Measurements from ENCODE around the gene SHANK1.

The SHANK1 gene

DNA sequence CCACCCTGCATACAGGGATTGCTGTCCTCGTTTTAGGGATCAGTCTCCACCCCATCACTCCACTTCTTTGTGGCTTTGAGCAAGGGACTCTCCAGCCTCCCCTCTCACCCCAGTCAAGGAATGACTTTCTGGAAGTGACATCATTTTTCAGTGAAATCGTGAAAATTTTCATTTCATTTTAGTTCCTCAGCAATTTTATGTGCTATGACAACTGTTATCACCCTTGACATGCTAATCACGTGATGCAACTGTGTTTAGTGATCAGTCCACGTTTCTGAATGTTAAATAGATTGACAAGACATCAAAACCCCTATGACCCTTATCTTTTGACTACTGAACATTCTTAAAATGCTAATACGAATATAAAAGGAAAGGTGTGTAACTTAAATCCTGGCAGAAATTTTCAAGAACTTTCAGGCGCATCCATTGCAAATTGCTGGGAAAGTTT is 62.4 kb downstream of the SHANK1 start:
- DNase-seq, result no peak

GRCh38 chr19:50654882-50655281 is 64.7 kb downstream of the SHANK1 start:
- DNase-seq, result no peak

DNA sequence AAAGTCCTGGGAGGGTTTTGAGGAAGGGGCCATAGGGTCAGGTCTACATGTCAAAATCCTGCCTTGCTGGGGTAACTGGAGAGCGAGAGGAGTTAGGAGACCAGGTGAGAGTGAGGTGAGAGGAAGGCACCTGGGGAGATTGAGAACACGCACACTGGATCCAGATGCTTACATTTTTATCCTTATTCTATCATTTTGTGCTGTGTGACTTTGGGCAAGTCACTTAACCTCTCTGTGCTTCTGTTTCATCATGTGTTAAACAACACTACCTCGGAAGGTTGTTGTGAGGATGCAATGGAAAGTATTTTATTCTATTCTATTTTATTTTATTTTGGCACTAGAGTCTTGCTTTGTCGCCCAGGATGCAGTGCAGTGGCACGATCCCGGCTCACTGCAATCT is 66.9 kb downstream of the SHANK1 start:
- no peak for DNase-seq

GRCh38 chr19:50651174-50651573 is 68.4 kb downstream of the SHANK1 start:
- DNase-seq, result no peak

- DNase-seq, result no peak
Observed at GRCh38 chr19:50649433-50650391, 69.9 kb downstream of the SHANK1 start, which contains the start of gene C19orf81. Gene C19orf81 (plus strand): TSS chr19:50649445. CDS start chr19:50649445, 0 bp downstream.

DNA sequence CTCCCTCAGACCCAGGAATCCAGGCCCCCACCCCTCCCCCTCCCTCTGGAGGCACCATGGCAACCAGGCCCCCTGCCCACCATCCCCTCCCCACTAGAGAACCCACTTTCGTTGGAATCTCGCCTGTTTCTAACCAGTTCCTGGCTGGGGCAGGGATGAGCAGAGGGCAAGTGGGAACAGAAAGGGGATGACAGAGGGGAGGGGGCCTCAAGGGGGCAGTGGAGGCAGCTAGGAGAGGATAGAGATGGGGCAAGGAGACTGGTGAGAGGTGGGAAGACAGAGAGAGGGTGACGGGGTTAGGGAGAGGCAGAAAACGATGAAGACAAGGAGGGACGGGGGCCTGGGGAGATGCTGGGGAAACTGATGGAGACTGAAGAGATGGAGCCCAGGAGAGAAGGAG is 70.9 kb downstream of the SHANK1 start:
- DNase-seq, result no peak

- no peak for DNase-seq
Observed at GRCh38 chr19:50647879-50648615, 71.6 kb downstream of the SHANK1 start.

- no peak for DNase-seq
Observed at GRCh38 chr19:50646074-50646807, 73.4 kb downstream of the SHANK1 start.

GRCh38 chr19:50645107-50645506 is 74.5 kb downstream of the SHANK1 start:
- DNase-seq, result no peak

GRCh38 chr19:50644315-50644915 is 75.2 kb downstream of the SHANK1 start:
- no peak for DNase-seq

DNA sequence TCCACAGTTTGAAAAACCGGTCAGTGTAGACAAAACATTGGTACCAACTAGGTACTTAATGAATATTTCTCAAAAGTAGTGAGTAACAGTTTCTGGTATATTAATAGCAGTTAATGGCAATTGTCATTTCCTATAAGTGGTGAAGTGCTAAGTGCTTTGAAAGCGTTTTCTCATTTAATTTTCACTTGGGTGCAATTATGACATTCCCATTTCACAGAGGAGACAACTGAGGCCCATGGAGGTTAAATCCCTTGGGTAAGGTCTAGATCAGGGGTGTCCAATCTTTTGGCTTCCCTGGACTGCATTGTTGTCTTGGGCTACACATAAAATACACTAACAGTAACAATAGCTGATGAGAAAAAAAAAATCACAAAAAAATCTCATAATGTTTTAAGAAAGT is 79.2 kb downstream of the SHANK1 start:
- no peak for DNase-seq

DNA sequence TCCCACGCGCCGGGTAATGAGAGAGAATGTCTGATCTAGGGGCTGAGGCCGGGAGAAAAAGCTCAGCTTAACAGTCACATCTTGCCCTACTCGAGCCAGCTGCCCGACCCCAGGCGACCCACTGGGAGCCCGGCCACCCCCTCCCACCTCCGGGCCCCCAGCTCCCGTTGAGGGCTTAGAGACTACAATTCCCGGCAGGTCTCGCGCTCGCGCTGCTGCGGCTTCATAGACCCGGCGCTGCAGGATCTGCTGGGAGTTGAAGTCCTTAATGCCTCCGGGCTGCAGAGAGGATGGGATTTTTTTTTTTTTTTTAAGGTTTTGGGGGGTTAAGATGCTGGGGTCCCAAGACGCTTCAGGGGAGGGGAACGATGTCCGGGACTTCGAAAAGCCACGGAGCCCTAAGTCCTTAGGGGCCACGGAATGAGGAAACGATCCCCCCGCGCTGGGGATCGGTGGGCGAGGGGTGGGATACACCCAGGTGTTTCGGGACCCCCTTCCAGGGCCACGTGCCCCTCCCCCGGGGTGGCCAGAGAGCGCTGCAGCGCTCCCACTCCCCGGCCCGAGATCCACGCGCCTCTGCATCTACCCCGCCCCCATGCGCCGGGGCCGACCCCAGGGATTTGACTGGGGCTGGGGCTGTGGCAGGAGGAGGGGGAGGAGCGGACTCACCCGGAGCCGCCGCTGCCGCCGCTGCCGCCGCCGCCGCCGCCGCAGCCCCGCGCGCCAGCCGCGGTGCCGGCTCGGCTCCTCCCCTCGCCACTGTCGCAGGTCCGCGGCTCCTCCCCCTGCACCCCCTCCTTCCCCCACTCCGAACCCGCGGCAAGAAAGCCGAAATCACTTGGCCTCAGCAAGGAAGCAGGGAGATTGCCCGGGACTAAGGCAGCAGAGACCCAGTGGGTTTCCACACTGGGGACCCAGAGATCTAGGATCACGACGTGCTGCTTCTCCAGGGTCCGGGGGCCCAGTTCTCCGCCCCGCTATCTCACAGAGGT is 80.2 kb downstream of the SHANK1 start, which contains the start of gene SYT3:
Gene SYT3, minus strand, starts transcription at position 761 of the 992 bp plus-strand sequence. CDS start 2,470 bp downstream, outside the sequence.
- peak; percentile 24 for DNase-seq

DNA sequence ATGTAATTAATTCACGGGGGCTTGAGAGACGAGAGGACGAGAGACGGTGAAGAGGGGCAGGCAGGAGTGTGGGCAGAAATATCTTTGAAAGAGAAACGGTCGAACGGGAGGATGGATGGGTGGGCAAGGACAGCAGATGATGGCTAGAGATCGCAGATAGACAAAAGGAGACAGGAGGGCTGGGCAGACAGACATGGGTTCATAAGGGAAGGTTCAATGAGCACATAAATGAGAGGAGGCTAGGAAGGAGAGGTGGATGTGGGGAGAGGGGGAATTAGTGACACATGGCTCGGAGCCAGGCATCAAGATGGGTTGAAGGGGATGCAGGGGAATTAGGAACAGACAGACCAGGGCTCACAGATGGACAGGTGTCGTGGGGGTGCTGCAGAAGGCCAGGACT is 81.0 kb downstream of the SHANK1 start:
- DNase-seq, result no peak

- no peak for DNase-seq
Observed at GRCh38 chr19:50636317-50637085, 83.1 kb downstream of the SHANK1 start.

DNA sequence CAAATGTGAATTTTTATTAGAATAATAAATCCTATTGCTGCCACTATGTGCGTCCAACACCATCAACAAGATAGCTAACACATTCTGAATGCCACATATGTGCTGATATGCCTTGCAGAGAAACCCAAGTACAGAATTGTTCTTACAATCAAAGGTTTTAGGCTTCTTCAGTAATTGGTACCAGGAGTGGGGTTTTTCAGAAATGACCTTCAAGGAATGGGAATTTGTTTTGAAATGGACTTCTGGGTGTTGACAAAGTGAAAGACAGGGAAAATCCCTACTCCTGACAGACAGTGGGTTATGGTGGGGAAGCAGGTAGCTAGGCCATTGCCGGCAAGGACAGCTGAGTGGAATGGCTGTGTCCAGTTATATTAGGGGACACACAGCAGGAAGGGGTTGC is 85.6 kb downstream of the SHANK1 start:
- no peak for DNase-seq

DNA sequence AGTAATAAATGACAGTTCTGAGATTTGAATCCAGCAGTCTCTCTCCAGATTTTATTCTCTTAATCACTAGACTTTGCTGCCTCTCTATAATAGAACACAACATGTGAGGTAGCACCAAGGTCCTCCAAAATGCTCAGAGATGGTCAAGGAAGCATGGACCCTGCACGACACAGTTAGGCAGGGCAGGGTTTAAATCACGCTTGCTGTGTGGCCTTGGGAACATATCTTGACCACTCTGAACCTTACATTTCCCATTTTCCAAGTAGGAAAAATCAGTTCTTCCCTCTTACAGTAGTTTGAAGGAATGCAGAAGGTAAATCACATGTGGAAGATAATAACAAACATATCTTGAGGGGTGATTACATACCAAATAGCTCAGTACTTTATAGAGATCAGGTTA is 86.2 kb downstream of the SHANK1 start:
- DNase-seq, result no peak

GRCh38 chr19:50632151-50632835 is 87.3 kb downstream of the SHANK1 start:
- no peak for DNase-seq

DNA sequence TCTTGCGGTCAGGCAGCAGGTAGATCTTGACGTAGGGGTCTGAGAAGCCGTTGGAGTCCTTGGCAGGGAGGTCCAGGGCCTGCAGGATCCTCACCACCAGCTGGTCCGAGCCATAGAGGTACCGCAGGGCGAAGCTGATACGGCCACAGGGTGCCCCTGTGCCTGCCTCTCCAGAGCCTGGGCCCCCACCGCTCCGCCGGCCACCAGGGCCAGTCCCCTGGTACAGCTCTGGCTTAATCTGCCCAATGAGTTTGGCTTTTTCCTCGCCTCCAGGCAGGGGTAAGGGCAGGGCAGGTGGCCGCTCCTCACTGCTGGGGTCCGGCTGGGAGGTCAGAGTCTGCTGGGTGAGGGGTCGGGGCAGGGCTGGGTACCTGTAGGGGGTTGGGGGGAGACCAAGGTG is 89.8 kb downstream of the SHANK1 start:
- no peak for DNase-seq

DNA sequence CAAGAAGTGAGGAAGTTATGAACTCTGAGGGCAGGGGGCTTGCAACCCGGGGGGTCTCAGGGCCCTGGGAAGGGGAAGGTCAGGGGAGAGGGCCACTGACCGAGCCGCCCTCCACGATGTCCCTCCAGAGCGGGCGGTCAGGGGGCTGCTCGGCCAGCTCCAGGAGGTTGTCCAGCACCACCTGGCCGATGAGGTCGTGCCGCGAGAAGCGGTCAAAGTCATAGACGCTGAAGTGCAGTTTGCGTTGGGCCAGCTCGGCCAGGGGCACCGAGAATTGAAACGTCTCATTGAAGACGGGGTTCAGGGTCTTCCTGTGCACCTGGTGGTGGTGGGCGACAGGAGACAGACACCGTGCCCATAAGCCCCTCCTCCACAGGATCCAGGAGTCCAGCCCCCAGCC is 90.4 kb downstream of the SHANK1 start:
- no peak for DNase-seq

GRCh38 chr19:50628551-50628950 is 91.1 kb downstream of the SHANK1 start:
- no peak for DNase-seq

Measured in CD4-positive, alpha-beta T cell treated with Interleukin-10 for 1 hour (primary cell).